DOHH2 (cell line): ENCODE data around the gene MAST2.

Experiments
- H3F3A ChIP-seq: fragments of 200-600 bp; sonication (generic), shearing (Covaris generic); 2 replicates; pipeline ENCODE4 v1.6.0; 2016; ENCODE audit warnings: antibody characterized with exemption, mild to moderate bottlenecking; ENCODE audit not compliant: control insufficient read depth, insufficient read depth
- H3K27ac ChIP-seq: fragments of 200-600 bp; sonication (generic); 2 replicates; pipeline ENCODE4 v1.5.1; 2014; ENCODE audit warnings: low read depth, mild to moderate bottlenecking, low read length, moderate library complexity
- H3K27me3 ChIP-seq: fragments of 200-600 bp; sonication (generic); 2 replicates; pipeline ENCODE4 v1.6.1; 2014; ENCODE audit warnings: mild to moderate bottlenecking, low read length, mixed read lengths; ENCODE audit not compliant: control insufficient read depth
- H3K36me3 ChIP-seq: fragments of 200-600 bp; sonication (generic); 2 replicates; pipeline ENCODE4 v1.6.1; 2014; ENCODE audit warnings: mild to moderate bottlenecking, low read length, moderate library complexity, mixed read lengths; ENCODE audit not compliant: control insufficient read depth
- H3K4me1 ChIP-seq: fragments of 200-600 bp; sonication (generic); 2 replicates; pipeline ENCODE4 v1.6.1; 2014; ENCODE audit warnings: mild to moderate bottlenecking, low read length, mixed read lengths; ENCODE audit not compliant: control insufficient read depth
- H3K4me2 ChIP-seq: fragments of 200-600 bp; sonication (generic); 2 replicates; pipeline ENCODE4 v1.6.0; 2014; ENCODE audit warnings: mild to moderate bottlenecking, low read length, moderate library complexity
- H3K4me3 ChIP-seq: fragments of 200-600 bp; sonication (generic); 2 replicates; pipeline ENCODE4 v1.5.1; 2014; ENCODE audit warnings: mild to moderate bottlenecking, low read length, mixed read lengths
- H3K79me2 ChIP-seq: fragments of 200-600 bp; sonication (generic); 2 replicates; pipeline ENCODE4 v1.6.1; 2014; ENCODE audit warnings: mild to moderate bottlenecking, low read length, mixed read lengths; ENCODE audit not compliant: control insufficient read depth
- H3K9me2 ChIP-seq: fragments of 200-600 bp; sonication (generic); replicated peaks from 2 replicates; pipeline ENCODE4 v1.6.1; 2014; ENCODE audit warnings: mild to moderate bottlenecking, low read length, mixed read lengths; ENCODE audit not compliant: control insufficient read depth
- H3K9me3 ChIP-seq: fragments of 200-600 bp; sonication (generic); 2 replicates; pipeline ENCODE4 v1.6.1; 2014; ENCODE audit warnings: antibody characterized with exemption, low read length, mixed read lengths; ENCODE audit not compliant: control insufficient read depth, insufficient read depth
- H4K20me1 ChIP-seq: fragments of 200-600 bp; sonication (generic); 2 replicates; pipeline ENCODE4 v1.6.0; 2014; ENCODE audit warnings: low read depth, mild to moderate bottlenecking, antibody characterized with exemption, low read length, moderate library complexity; ENCODE audit not compliant: control insufficient read depth, insufficient read depth
- CTCF ChIP-seq: fragments of 200-600 bp; sonication (generic); IDR thresholded peaks from one replicate; pipeline ENCODE4 v1.5.1; 2014; ENCODE audit warnings: antibody characterized with exemption, mild to moderate bottlenecking, low read depth, low read length; ENCODE audit not compliant: poor library complexity, severe bottlenecking
- EZH2phosphoT487 ChIP-seq: fragments of 200-600 bp; sonication (generic); IDR thresholded peaks from 2 replicates; pipeline ENCODE4 v1.6.1; 2017; ENCODE audit warnings: borderline replicate concordance, mild to moderate bottlenecking, antibody characterized with exemption, low read length, moderate library complexity, mixed read lengths

Gene MAST2

GRCh38 chr1:46058936-46059335, 255.5 kb downstream of the MAST2 start:
- no peaks in the 10 kb centered on the region for H3K4me1 ChIP-seq
- no peaks in the 10 kb centered on the region for H3K9me2 ChIP-seq
- H3F3A ChIP-seq, result no peaks in the 10 kb centered on the region
- H3K27me3 ChIP-seq, result no peaks in the 10 kb centered on the region
- no peaks in the 10 kb centered on the region for H3K9me3 ChIP-seq
- H4K20me1 ChIP-seq, result no peaks in the 10 kb centered on the region
- no peak overlapping the region for H3K4me3 ChIP-seq
- no peaks in the 10 kb centered on the region for H3K79me2 ChIP-seq
- H3K36me3 ChIP-seq, result peaks cover 10% of the 10 kb centered on the region; the same call in 1 of the 2 replicates
- TF ChIP-seq CTCF, result no peak
- TF ChIP-seq EZH2phosphoT487, result no peak
- no peak overlapping the region for H3K27ac ChIP-seq
- no peak overlapping the region for H3K4me2 ChIP-seq

- H3F3A ChIP-seq, result no peaks in the 10 kb centered on the region
- H4K20me1 ChIP-seq, result no peaks in the 10 kb centered on the region
- H3K27ac ChIP-seq, result no peak overlapping the region
- peaks cover 10% of the 10 kb centered on the region for H3K4me1 ChIP-seq
- H3K36me3 ChIP-seq, result peaks cover 10% of the 10 kb centered on the region; the same call in 1 of the 2 replicates
- H3K4me3 ChIP-seq, result no peak overlapping the region
- no peaks in the 10 kb centered on the region for H3K9me3 ChIP-seq
- H3K9me2 ChIP-seq, result no peaks in the 10 kb centered on the region
- no peaks in the 10 kb centered on the region for H3K27me3 ChIP-seq
- no peak for TF ChIP-seq CTCF
- no peak for TF ChIP-seq EZH2phosphoT487
- no peaks in the 10 kb centered on the region for H3K79me2 ChIP-seq
- no peak overlapping the region for H3K4me2 ChIP-seq
Measured at GRCh38 chr1:46061146-46061545, 257.7 kb downstream of the MAST2 start.

DNA sequence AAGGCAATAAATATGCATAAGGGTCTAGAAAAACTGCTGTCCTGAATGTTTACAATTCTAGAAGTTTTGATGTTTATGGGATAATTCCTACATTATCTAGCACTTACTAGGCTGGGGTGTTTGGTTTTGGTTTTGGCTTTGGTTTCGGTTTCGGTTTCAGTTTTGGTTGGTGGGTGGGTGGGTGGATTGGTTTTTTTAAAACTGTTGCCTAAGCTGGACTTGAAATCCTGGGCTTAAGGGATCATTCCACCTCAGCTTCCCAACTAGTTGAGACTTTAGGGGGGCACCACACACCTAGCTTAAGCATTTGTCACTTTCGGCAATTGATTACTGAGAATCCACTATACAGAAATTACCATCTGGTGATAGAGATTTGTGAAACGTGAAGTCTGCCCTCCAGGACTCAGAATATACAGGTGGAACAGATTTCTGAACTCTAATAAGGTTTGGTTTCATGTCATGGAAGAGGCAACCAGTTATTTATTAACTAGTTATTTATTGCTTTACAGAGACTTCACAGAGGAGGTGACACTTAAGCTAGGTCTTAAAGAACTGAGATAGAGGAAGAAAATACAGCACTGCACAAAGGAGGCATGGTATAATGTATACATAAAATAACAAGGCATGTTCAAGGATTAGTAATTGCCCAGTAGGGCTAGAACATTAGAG, 259.4 kb downstream of the MAST2 start:
- H3K79me2 ChIP-seq, result no peaks in the 10 kb centered on the region
- H4K20me1 ChIP-seq, result no peaks in the 10 kb centered on the region
- no peaks in the 10 kb centered on the region for H3K9me3 ChIP-seq
- H3K9me2 ChIP-seq, result no peaks in the 10 kb centered on the region
- TF ChIP-seq EZH2phosphoT487 (no peak), CTCF (no peak)
- peaks cover 10% of the 10 kb centered on the region; the same call in 1 of the 2 replicates for H3K36me3 ChIP-seq
- no peaks in the 10 kb centered on the region for H3K27me3 ChIP-seq
- no peak overlapping the region for H3K4me2 ChIP-seq
- no peaks in the 10 kb centered on the region for H3F3A ChIP-seq
- H3K4me1 ChIP-seq, result peaks cover 14% of the 10 kb centered on the region
- H3K27ac ChIP-seq, result no peak overlapping the region
- no peak overlapping the region for H3K4me3 ChIP-seq
